Neural progenitor cell (in vitro differentiated cells): Measurements from ENCODE around the gene POU3F3. TPM values are rescaled to one million over a fixed set of nuclear protein-coding genes. Genes with fewer than 3 reads are reported as not detected.
A peak's percentile ranks its signal among the peaks of the same experiment; 100 is the strongest.

Source experiments
- DNase-seq: peaks from one replicate; pipeline ENCODE4 v3.0.0-alpha.2; 2016; ENCODE audit warnings: low spot score
- H2AFZ ChIP-seq: fragments of 200-600 bp; sonication (generic); replicated peaks from 2 replicates; pipeline ENCODE4 v1.6.1; 2016; ENCODE audit warnings: antibody characterized with exemption
- H3F3A ChIP-seq: fragments of 200-600 bp; sonication (generic); 2 replicates; pipeline ENCODE4 v1.6.1; 2016; ENCODE audit warnings: antibody characterized with exemption, low read depth
- H3K27ac ChIP-seq: fragments of 200-600 bp; sonication (generic); 2 replicates; pipeline ENCODE4 v1.5.1; 2016; ENCODE audit warnings: mild to moderate bottlenecking
- H3K27me3 ChIP-seq: fragments of 200-600 bp; sonication (generic); 2 replicates; pipeline ENCODE4 v1.6.1; 2016; ENCODE audit warnings: mild to moderate bottlenecking, moderate library complexity
- H3K36me3 ChIP-seq: fragments of 200-600 bp; sonication (generic); 2 replicates; pipeline ENCODE4 v1.5.1; 2016
- H3K4me1 ChIP-seq: fragments of 200-600 bp; sonication (generic); 2 replicates; pipeline ENCODE4 v1.6.1; 2016; ENCODE audit warnings: mixed run types
- H3K4me2 ChIP-seq: fragments of 200-600 bp; sonication (generic); 2 replicates; pipeline ENCODE4 v1.6.1; 2016
- H3K4me3 ChIP-seq: fragments of 200-600 bp; sonication (generic); 2 replicates; pipeline ENCODE4 v1.5.1; 2016
- H3K79me2 ChIP-seq: fragments of 200-600 bp; sonication (generic); 2 replicates; pipeline ENCODE4 v1.6.1; 2016; ENCODE audit warnings: low read depth
- H3K9ac ChIP-seq: fragments of 200-600 bp; sonication (generic); 2 replicates; pipeline ENCODE4 v1.6.1; 2016
- H3K9me3 ChIP-seq: fragments of 200-600 bp; sonication (generic); 2 replicates; pipeline ENCODE4 v1.5.1; 2016; ENCODE audit warnings: low read depth
- H4K20me1 ChIP-seq: fragments of 200-600 bp; sonication (generic); 2 replicates; pipeline ENCODE4 v1.6.1; 2016; ENCODE audit warnings: low read depth
- H3K27ac Mint-ChIP-seq: 3 replicates; pipeline ENCODE4 v1.8.0; 2021; ENCODE audit warnings: mixed read lengths
- H3K27me3 Mint-ChIP-seq: 2 replicates; pipeline ENCODE4 v1.8.0; 2022; ENCODE audit warnings: low read depth, mild to moderate bottlenecking, inconsistent platforms, moderate library complexity, mixed read lengths; ENCODE audit not compliant: insufficient read depth
- H3K36me3 Mint-ChIP-seq: 3 replicates; pipeline ENCODE4 v1.8.0; 2021; ENCODE audit warnings: mixed read lengths
- H3K4me1 Mint-ChIP-seq: 3 replicates; pipeline ENCODE4 v1.8.0; 2021; ENCODE audit warnings: mixed read lengths
- H3K4me3 Mint-ChIP-seq: 3 replicates; pipeline ENCODE4 v1.8.0; 2021; ENCODE audit warnings: mild to moderate bottlenecking, moderate library complexity, mixed read lengths
- H3K9me3 Mint-ChIP-seq: 3 replicates; pipeline ENCODE4 v1.8.0; 2020; ENCODE audit warnings: mixed read lengths
- CTCF ChIP-seq: fragments of 200-600 bp; sonication (generic); IDR thresholded peaks from 2 replicates; pipeline ENCODE4 v1.5.1; 2017; ENCODE audit warnings: antibody characterized with exemption, mild to moderate bottlenecking
- EZH2 ChIP-seq: fragments of 200-600 bp; sonication (generic); IDR thresholded peaks from 2 replicates; pipeline ENCODE4 v1.6.1; 2017; ENCODE audit warnings: antibody characterized with exemption, mild to moderate bottlenecking, moderate library complexity
- EZH2phosphoT487 ChIP-seq: fragments of 200-600 bp; sonication (generic); IDR thresholded peaks from 2 replicates; pipeline ENCODE4 v1.6.1; 2017; ENCODE audit warnings: antibody characterized with exemption
- total RNA-seq: library from RNA; depleted of rRNA; stranded (reverse); fragments of >200 nt; gene quantifications from 2 replicates; pipeline ENCODE4 v1.2.3, GENCODE V29; 2015; ENCODE audit warnings: low replicate concordance

POU3F3 gene
- total RNA-seq, 1 donor from 2014 or later = not detected

- Histone ChIP-seq H3K36me3 (no peaks in the 10 kb centered on the region), H3K4me2 (peak overlapping the region; percentile 87), H2AFZ (peak overlapping the region; percentile 76), H3K27me3 (peaks cover 97% of the 10 kb centered on the region), H3F3A (peaks cover 53% of the 10 kb centered on the region), H3K9ac (no peak overlapping the region), H3K4me3 (peak overlapping the region; percentile 84), H3K27ac (no peak overlapping the region), H3K9me3 (no peaks in the 10 kb centered on the region), H3K79me2 (no peaks in the 10 kb centered on the region), H4K20me1 (peaks cover 60% of the 10 kb centered on the region), H3K4me1 (peaks cover 26% of the 10 kb centered on the region)
- Mint-ChIP-seq H3K27me3 (peaks cover 17% of the 10 kb centered on the region), H3K36me3 (peaks cover 5% of the 10 kb centered on the region), H3K4me1 (peaks cover 38% of the 10 kb centered on the region), H3K4me3 (peak overlapping the region; percentile 99), H3K9me3 (no peaks in the 10 kb centered on the region), H3K27ac (peak overlapping the region; percentile 99)
- DNase-seq = no peak
- TF ChIP-seq EZH2phosphoT487 = no peak
- no peak for TF ChIP-seq CTCF
- TF ChIP-seq EZH2 = peak; percentile 91
Observed at GRCh38 chr2:104851291-104852089, 2.4 kb upstream of the POU3F3 start.

GRCh38 chr2:104852090-104852666 lies 1.7 kb upstream of the POU3F3 start:
- H3K27me3 ChIP-seq = peaks cover 97% of the 10 kb centered on the region
- Mint-ChIP-seq H3K4me1 (peaks cover 34% of the 10 kb centered on the region), H3K27ac (peak overlapping the region; percentile 99), H3K9me3 (no peaks in the 10 kb centered on the region), H3K4me3 (peak overlapping the region; percentile 99), H3K27me3 (peaks cover 20% of the 10 kb centered on the region), H3K36me3 (peaks cover 8% of the 10 kb centered on the region)
- TF ChIP-seq CTCF (no peak), EZH2 (peak; percentile 89), EZH2phosphoT487 (peak; percentile 80)
- no peaks in the 10 kb centered on the region for H3K9me3 ChIP-seq
- peak overlapping the region; percentile 87 for H3K4me2 ChIP-seq
- H3F3A ChIP-seq = peaks cover 56% of the 10 kb centered on the region
- no peak overlapping the region for H3K27ac ChIP-seq
- peaks cover 58% of the 10 kb centered on the region for H4K20me1 ChIP-seq
- peak overlapping the region; percentile 84 for H3K4me3 ChIP-seq
- H3K4me1 ChIP-seq = peaks cover 28% of the 10 kb centered on the region
- H3K9ac ChIP-seq = no peak overlapping the region
- DNase-seq = peak; percentile 82
- H3K79me2 ChIP-seq = no peaks in the 10 kb centered on the region
- H3K36me3 ChIP-seq = no peaks in the 10 kb centered on the region
- H2AFZ ChIP-seq = peak overlapping the region; percentile 76

DNA sequence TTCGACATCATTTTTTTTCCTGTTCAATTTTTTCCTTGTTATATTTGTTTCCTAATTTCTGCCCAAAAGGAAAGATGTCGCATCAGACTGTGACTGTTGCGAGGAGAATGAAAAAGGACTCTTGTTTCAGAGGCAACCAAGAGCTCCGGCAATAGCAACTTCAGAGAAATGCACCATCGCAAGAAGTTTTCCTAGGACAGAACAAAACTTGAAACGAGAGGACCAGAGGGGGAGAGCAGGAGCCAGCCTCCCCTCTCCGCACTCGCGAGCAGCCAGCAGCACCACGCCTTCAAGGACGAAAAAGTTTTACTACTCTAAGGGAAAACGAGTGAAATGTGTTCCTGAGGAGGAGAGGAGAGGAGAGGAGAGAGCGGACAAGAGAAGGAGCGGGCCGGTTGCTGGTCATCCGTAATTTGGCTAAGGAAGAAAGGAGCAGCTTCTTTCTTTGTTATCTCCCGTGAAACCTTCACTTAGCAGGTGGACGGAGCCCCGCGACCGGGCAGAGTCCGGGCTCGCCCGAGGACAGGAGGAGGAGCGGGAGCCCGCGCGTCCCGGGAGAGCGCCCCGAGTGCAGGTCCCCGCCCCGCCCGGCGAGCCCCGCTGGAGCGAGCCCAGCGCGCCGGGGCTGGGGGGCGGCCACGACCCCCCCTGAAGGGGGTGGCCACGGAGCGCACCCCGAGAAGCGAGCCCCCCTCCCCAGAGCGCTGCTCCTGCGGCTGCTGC lies 744 bp downstream of the POU3F3 start:
- Mint-ChIP-seq H3K9me3 (no peaks in the 10 kb centered on the region), H3K27me3 (peaks cover 37% of the 10 kb centered on the region), H3K36me3 (peaks cover 26% of the 10 kb centered on the region), H3K4me1 (peaks cover 29% of the 10 kb centered on the region), H3K4me3 (peak overlapping the region; percentile 99), H3K27ac (peak overlapping the region; percentile 99)
- no peak overlapping the region for H3K27ac ChIP-seq
- no peaks in the 10 kb centered on the region for H3K79me2 ChIP-seq
- H3K4me1 ChIP-seq = peaks cover 28% of the 10 kb centered on the region
- no peaks in the 10 kb centered on the region for H3K9me3 ChIP-seq
- H3K27me3 ChIP-seq = peaks cover 97% of the 10 kb centered on the region
- peak overlapping the region; percentile 84 for H3K4me3 ChIP-seq
- H4K20me1 ChIP-seq = peaks cover 68% of the 10 kb centered on the region
- peak; percentile 53 for DNase-seq
- TF ChIP-seq EZH2 = peak; percentile 99
- no peak for TF ChIP-seq CTCF
- peak; percentile 98 for TF ChIP-seq EZH2phosphoT487
- peak overlapping the region; percentile 7 for H2AFZ ChIP-seq
- no peaks in the 10 kb centered on the region for H3K36me3 ChIP-seq
- H3K4me2 ChIP-seq = peak overlapping the region; percentile 87
- no peak overlapping the region for H3K9ac ChIP-seq
- H3F3A ChIP-seq = peaks cover 70% of the 10 kb centered on the region
